A673 (cell line): ENCODE results near the gene RPP25L.

Source experiments
- EZH2 ChIP-seq: fragments of 200-600 bp; sonication (generic); IDR thresholded peaks from 2 replicates; pipeline ENCODE4 v1.6.1; 2017; ENCODE audit warnings: borderline replicate concordance, low read depth, mild to moderate bottlenecking, mixed read lengths, antibody characterized with exemption, low read length; ENCODE audit not compliant: poor library complexity, severe bottlenecking
- TF ChIP-seq, protein P1 (sequence below): fragments of 300-800, 200-600 bp; sonication (generic); conservative IDR thresholded peaks from 2 replicates; pipeline ENCODE4 v1.5.1; 2017; ENCODE audit warnings: low read depth, mild to moderate bottlenecking, antibody characterized with exemption, low read length, moderate library complexity, mixed read lengths

GRCh38 chr9:34607331-34607730, 4.6 kb downstream of the RPP25L start:
- TF ChIP-seq, protein P1, sequence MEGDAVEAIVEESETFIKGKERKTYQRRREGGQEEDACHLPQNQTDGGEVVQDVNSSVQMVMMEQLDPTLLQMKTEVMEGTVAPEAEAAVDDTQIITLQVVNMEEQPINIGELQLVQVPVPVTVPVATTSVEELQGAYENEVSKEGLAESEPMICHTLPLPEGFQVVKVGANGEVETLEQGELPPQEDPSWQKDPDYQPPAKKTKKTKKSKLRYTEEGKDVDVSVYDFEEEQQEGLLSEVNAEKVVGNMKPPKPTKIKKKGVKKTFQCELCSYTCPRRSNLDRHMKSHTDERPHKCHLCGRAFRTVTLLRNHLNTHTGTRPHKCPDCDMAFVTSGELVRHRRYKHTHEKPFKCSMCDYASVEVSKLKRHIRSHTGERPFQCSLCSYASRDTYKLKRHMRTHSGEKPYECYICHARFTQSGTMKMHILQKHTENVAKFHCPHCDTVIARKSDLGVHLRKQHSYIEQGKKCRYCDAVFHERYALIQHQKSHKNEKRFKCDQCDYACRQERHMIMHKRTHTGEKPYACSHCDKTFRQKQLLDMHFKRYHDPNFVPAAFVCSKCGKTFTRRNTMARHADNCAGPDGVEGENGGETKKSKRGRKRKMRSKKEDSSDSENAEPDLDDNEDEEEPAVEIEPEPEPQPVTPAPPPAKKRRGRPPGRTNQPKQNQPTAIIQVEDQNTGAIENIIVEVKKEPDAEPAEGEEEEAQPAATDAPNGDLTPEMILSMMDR: no peak
- TF ChIP-seq EZH2: no peak
